HepG2 (cell line): ENCODE data around the gene GDF15. TPM values are rescaled to one million over a fixed set of nuclear protein-coding genes. Genes with fewer than 3 reads are reported as not detected.
A peak's percentile ranks its signal among the peaks of the same experiment; 100 is the strongest.

ENCODE experiments used
- ASH2L ChIP-seq: fragments of 300-600, 200-600 bp; sonication (generic); IDR thresholded peaks from 2 replicates; pipeline ENCODE4 v1.7.0; 2017; ENCODE audit warnings: low read depth, mild to moderate bottlenecking, moderate library complexity, mixed read lengths, low read length; ENCODE audit not compliant: insufficient read length
- CAMTA2 ChIP-seq: sonication (generic); formaldehyde crosslinking; IDR thresholded peaks from 2 replicates; pipeline ENCODE4 v1.4.0; 2020; ENCODE audit warnings: mild to moderate bottlenecking, missing genetic modification reagents, borderline replicate concordance
- GATA4 ChIP-seq: sonication (generic); IDR thresholded peaks from 2 replicates; pipeline ENCODE4 v1.6.1; 2016; ENCODE audit warnings: antibody characterized with exemption, low read depth, borderline replicate concordance
- HDAC1 ChIP-seq: sonication (generic); formaldehyde crosslinking; IDR thresholded peaks from 2 replicates; pipeline ENCODE4 v1.5.1; 2020; ENCODE audit warnings: mild to moderate bottlenecking, missing genetic modification reagents
- HNF1B ChIP-seq: sonication (generic); formaldehyde crosslinking; IDR thresholded peaks from 2 replicates; pipeline ENCODE4 v1.5.1; 2020; ENCODE audit warnings: mild to moderate bottlenecking, moderate library complexity, missing genetic modification reagents
- MAF1 ChIP-seq: sonication (generic); formaldehyde crosslinking; IDR thresholded peaks from 2 replicates; pipeline ENCODE4 v1.5.0; 2020; ENCODE audit warnings: missing genetic modification reagents, borderline replicate concordance
- MYC ChIP-seq: sonication (generic); formaldehyde crosslinking; IDR thresholded peaks from 2 replicates; pipeline ENCODE4 v1.9.0; 2021; ENCODE audit warnings: missing genetic modification reagents, borderline replicate concordance
- NBN ChIP-seq: fragments of 450-650 bp; conservative IDR thresholded peaks from 2 replicates; pipeline ENCODE4 v1.6.1; 2017
- TAF1 ChIP-seq: sonication (generic); formaldehyde crosslinking; IDR thresholded peaks from 2 replicates; pipeline ENCODE4 v1.4.0; 2020; ENCODE audit warnings: missing genetic modification reagents
- TBX2 ChIP-seq: sonication (generic); formaldehyde crosslinking; IDR thresholded peaks from 2 replicates; pipeline ENCODE4 v1.5.0; 2020; ENCODE audit warnings: missing genetic modification reagents, mild to moderate bottlenecking, borderline replicate concordance
- THAP8 ChIP-seq: sonication (generic); formaldehyde crosslinking; IDR thresholded peaks from 2 replicates; pipeline ENCODE4 v1.5.1; 2020; ENCODE audit warnings: missing genetic modification reagents, mild to moderate bottlenecking, borderline replicate concordance
- ZBTB42 ChIP-seq: sonication (generic); formaldehyde crosslinking; IDR thresholded peaks from 2 replicates; pipeline ENCODE4 v1.5.0; 2020; ENCODE audit warnings: mild to moderate bottlenecking, missing genetic modification reagents
- ZFX ChIP-seq: sonication (generic); formaldehyde crosslinking; IDR thresholded peaks from 2 replicates; pipeline ENCODE4 v1.4.0; 2020; ENCODE audit warnings: mild to moderate bottlenecking, low read depth, missing genetic modification reagents, moderate library complexity
- ZMYM3 ChIP-seq: sonication (generic); formaldehyde crosslinking; IDR thresholded peaks from 2 replicates; pipeline ENCODE4 v1.5.1; 2020; ENCODE audit warnings: mild to moderate bottlenecking, missing genetic modification reagents
- ZNF331 ChIP-seq: sonication (generic); formaldehyde crosslinking; IDR thresholded peaks from 2 replicates; pipeline ENCODE4 v1.4.0; 2020; ENCODE audit warnings: missing genetic modification reagents
- ZNF543 ChIP-seq: sonication (generic); formaldehyde crosslinking; IDR thresholded peaks from 2 replicates; pipeline ENCODE4 v1.4.0; 2020; ENCODE audit warnings: mild to moderate bottlenecking, missing genetic modification reagents
- ZNF547 ChIP-seq: sonication (generic); formaldehyde crosslinking; IDR thresholded peaks from 2 replicates; pipeline ENCODE4 v1.5.1; 2020; ENCODE audit warnings: mild to moderate bottlenecking, missing genetic modification reagents
- ZNF564 ChIP-seq: sonication (generic); formaldehyde crosslinking; IDR thresholded peaks from 2 replicates; pipeline ENCODE4 v1.8.1; 2023; ENCODE audit warnings: mild to moderate bottlenecking, missing genetic modification reagents
- ZSCAN29 ChIP-seq: sonication (generic); formaldehyde crosslinking; conservative IDR thresholded peaks from 2 replicates; pipeline ENCODE4 v1.4.0; 2020; ENCODE audit warnings: mild to moderate bottlenecking, missing genetic modification reagents
- ZSCAN9 ChIP-seq: IDR thresholded peaks from 2 replicates; pipeline ENCODE4 v1.6.1; 2016; ENCODE audit warnings: borderline replicate concordance
- polyA plus RNA-seq, 8 experiments: library from polyadenylated mRNA; depleted of rRNA in 3 of 8; stranded (reverse) in 7 of 8; unstranded in 1 of 8; fragments of >200 nt; fragmentation: Illumina TruSeq in 4 of 8; extraction: Trizol in 4 of 8; gene quantifications; 2 replicates each; pipeline versions ENCODE4 v1.2.1 to v1.2.3, GENCODE V29; 2011 to 2016; ENCODE audit warnings: low read depth in 4 of 8, missing spikeins in 1 of 8, mixed read lengths in 1 of 8; ENCODE audit not compliant: insufficient read depth in 1 of 8
- total RNA-seq, 5 experiments: library from RNA; depleted of rRNA; stranded (reverse); fragments of >200 nt; fragmentation: Illumina TruSeq; extraction: Trizol; gene quantifications; 2 replicates each; pipeline ENCODE4 v1.2.3, GENCODE V29; 2016; ENCODE audit warnings: low read depth in 1 of 5
- TF ChIP-seq, protein P1 (sequence below): sonication (generic); formaldehyde crosslinking; IDR thresholded peaks from 2 replicates; pipeline ENCODE4 v1.5.0; 2020; ENCODE audit warnings: mild to moderate bottlenecking, missing genetic modification reagents
- TF ChIP-seq, protein P2 (sequence below): sonication (generic); formaldehyde crosslinking; IDR thresholded peaks from 2 replicates; pipeline ENCODE4 v1.5.1; 2020; ENCODE audit warnings: mild to moderate bottlenecking, missing genetic modification reagents, moderate library complexity

GDF15 gene
- total and polyA plus RNA-seq, 2 of the 13 experiments (the other 11 are each of a cell fraction or from before 2014, with no cell fraction given) = 146 to 422 TPM

DNA sequence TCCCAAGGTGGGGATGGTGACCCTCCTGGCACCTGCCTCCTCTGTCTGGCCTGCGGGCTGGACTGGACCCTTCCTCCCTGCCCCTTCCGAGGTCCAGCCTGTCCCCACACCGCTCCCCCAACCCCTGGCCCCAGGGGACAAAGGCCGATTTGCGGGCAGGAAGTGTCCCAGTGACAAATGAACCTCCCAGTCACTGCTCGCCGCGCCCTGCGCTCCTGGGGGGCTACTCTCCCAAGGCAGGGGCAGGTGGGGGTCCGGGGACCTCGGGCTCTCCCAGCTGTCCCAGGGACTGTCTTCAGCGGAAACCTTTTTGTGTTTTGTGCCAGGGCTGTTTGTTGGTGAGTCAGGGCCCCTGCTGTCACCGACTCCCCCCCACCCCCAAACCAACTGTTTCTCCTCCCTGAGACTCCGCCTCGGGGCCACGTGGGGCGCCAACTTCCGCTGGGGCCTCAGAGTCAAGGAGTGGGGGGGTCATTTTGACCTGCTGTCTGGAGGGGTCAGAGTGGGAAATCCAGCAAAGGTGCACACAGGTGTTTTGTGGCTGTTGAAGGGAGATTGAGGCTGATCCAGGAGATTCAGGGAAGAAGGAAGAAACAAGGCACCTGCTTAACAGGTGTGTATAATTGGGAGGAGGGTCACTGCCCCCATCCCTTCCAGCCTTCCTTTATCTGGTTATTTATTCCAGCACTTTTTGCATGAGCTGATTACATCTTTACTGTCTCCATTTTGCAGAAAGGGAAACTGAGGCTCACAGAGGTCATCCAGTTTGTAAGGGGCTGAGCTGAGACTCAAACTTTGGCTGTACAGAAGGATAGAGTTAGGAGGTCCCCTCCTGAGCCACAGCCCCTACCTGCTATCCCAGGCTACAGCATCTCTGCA, 44.7 kb upstream of the GDF15 start (continued):
- TF ChIP-seq, protein P1, sequence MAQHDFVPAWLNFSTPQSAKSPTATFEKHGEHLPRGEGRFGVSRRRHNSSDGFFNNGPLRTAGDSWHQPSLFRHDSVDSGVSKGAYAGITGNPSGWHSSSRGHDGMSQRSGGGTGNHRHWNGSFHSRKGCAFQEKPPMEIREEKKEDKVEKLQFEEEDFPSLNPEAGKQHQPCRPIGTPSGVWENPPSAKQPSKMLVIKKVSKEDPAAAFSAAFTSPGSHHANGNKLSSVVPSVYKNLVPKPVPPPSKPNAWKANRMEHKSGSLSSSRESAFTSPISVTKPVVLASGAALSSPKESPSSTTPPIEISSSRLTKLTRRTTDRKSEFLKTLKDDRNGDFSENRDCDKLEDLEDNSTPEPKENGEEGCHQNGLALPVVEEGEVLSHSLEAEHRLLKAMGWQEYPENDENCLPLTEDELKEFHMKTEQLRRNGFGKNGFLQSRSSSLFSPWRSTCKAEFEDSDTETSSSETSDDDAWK (CRISPR knock-in tag) = no peak
- TF ChIP-seq ZNF331 (CRISPR knock-in tag) (no peak), MYC (CRISPR knock-in tag) (peak; percentile 81), HDAC1 (CRISPR knock-in tag) (peak; percentile 22; the same call in 1 of the 2 replicates), ZSCAN9 (peak; percentile 33; the same call in 1 of the 2 replicates), TBX2 (CRISPR knock-in tag) (peak; percentile 56; the same call in 1 of the 2 replicates), TAF1 (CRISPR knock-in tag) (peak; percentile 44; the same call in 1 of the 2 replicates), NBN (no peak), MAF1 (no peak), ZNF547 (CRISPR knock-in tag) (0 out of 2 replicates have a peak, but pooled peaks have one; percentile 55), THAP8 (CRISPR knock-in tag) (no peak), CAMTA2 (CRISPR knock-in tag) (no peak), HNF1B (CRISPR knock-in tag) (peak; percentile 30; the same call in 1 of the 2 replicates), ZMYM3 (CRISPR knock-in tag) (peak; percentile 63; the same call in 1 of the 2 replicates), GATA4 (peak; percentile 19; the same call in 1 of the 2 replicates), ZSCAN29 (CRISPR knock-in tag) (0 out of 2 replicates have a peak, but pooled peaks have one; percentile 68), ZNF564 (CRISPR knock-in tag) (no peak), ZNF543 (CRISPR knock-in tag) (no peak), ZFX (no peak), ZBTB42 (CRISPR knock-in tag) (0 out of 2 replicates have a peak, but pooled peaks have one; percentile 50), ASH2L (peak; percentile 84)
- TF ChIP-seq, protein P2, sequence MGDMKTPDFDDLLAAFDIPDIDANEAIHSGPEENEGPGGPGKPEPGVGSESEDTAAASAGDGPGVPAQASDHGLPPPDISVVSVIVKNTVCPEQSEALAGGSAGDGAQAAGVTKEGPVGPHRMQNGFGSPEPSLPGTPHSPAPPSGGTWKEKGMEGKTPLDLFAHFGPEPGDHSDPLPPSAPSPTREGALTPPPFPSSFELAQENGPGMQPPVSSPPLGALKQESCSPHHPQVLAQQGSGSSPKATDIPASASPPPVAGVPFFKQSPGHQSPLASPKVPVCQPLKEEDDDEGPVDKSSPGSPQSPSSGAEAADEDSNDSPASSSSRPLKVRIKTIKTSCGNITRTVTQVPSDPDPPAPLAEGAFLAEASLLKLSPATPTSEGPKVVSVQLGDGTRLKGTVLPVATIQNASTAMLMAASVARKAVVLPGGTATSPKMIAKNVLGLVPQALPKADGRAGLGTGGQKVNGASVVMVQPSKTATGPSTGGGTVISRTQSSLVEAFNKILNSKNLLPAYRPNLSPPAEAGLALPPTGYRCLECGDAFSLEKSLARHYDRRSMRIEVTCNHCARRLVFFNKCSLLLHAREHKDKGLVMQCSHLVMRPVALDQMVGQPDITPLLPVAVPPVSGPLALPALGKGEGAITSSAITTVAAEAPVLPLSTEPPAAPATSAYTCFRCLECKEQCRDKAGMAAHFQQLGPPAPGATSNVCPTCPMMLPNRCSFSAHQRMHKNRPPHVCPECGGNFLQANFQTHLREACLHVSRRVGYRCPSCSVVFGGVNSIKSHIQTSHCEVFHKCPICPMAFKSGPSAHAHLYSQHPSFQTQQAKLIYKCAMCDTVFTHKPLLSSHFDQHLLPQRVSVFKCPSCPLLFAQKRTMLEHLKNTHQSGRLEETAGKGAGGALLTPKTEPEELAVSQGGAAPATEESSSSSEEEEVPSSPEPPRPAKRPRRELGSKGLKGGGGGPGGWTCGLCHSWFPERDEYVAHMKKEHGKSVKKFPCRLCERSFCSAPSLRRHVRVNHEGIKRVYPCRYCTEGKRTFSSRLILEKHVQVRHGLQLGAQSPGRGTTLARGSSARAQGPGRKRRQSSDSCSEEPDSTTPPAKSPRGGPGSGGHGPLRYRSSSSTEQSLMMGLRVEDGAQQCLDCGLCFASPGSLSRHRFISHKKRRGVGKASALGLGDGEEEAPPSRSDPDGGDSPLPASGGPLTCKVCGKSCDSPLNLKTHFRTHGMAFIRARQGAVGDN = peak; percentile 85
